ENCODE results near the gene SPINK8.

DNA sequence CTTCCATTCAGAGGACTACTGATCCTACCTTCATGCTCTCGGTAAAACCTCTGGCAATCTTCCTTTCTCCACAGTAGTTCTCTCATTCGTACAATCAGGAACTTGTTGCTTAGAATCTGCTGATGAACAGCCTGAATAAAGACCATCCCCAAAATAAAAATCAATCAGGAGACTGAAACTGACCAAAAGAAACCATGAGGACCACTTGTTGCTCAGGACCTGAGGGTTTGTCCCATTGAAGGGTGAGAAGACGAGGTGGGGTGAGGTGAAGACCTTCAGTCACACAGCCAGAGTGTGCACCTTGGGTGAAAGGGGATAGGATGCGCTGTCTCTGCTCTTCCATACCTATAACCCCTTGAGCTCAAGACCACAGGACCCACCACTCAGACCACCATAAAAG, 36.8 kb downstream of the SPINK8 start:
- TF ChIP-seq, protein P1, sequence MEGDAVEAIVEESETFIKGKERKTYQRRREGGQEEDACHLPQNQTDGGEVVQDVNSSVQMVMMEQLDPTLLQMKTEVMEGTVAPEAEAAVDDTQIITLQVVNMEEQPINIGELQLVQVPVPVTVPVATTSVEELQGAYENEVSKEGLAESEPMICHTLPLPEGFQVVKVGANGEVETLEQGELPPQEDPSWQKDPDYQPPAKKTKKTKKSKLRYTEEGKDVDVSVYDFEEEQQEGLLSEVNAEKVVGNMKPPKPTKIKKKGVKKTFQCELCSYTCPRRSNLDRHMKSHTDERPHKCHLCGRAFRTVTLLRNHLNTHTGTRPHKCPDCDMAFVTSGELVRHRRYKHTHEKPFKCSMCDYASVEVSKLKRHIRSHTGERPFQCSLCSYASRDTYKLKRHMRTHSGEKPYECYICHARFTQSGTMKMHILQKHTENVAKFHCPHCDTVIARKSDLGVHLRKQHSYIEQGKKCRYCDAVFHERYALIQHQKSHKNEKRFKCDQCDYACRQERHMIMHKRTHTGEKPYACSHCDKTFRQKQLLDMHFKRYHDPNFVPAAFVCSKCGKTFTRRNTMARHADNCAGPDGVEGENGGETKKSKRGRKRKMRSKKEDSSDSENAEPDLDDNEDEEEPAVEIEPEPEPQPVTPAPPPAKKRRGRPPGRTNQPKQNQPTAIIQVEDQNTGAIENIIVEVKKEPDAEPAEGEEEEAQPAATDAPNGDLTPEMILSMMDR (IDR thresholded peaks at IDR 0.05) = no peak
- TF ChIP-seq POLR2A (IDR thresholded peaks at IDR 0.05) = no peak

All from adrenal gland (tissue), 5 donors.